Adrenal gland (tissue), 12 donors: ENCODE data around the gene UBE2J2. TPM values are rescaled to one million over a fixed set of nuclear protein-coding genes. Genes with fewer than 3 reads are reported as not detected.

Source experiments
- DNase-seq, 7 donors: peaks; one replicate each; pipeline ENCODE4 v3.0.0-alpha.2; 2019 to 2020
- H3K27ac ChIP-seq, 5 donors: fragments of 200-600 bp; sonication (generic) in 4 of 5; 1 replicate in 3 of 5; 2 replicates in 2 of 5; pipeline versions ENCODE4 v1.5.1 to v1.8.0; 2016 to 2020; ENCODE audit warnings: mild to moderate bottlenecking in 1 of 5
- H3K27me3 ChIP-seq: fragments of 200-600 bp; 2 replicates; pipeline ENCODE4 v1.8.0; 2021
- H3K36me3 ChIP-seq, 2 donors: fragments of 200-600 bp; replicated peaks in 1 of 2; 1 replicate in 1 of 2; 2 replicates in 1 of 2; pipeline versions ENCODE4 v1.5.1 to v1.8.0; 2018 to 2022
- H3K4me1 ChIP-seq, 2 donors: fragments of 200-600 bp; replicated peaks in 1 of 2; 1 replicate in 1 of 2; 2 replicates in 1 of 2; pipeline versions ENCODE4 v1.5.1 to v1.8.0; 2018 to 2021
- H3K4me3 ChIP-seq, 4 donors: fragments of 200-600 bp; sonication (generic) in 3 of 4; one replicate each; pipeline ENCODE4 v1.5.1; 2016 to 2018
- H3K9me3 ChIP-seq, 3 donors: fragments of 200-600 bp; sonication (generic) in 1 of 3; replicated peaks in 1 of 3; 1 replicate in 2 of 3; 2 replicates in 1 of 3; pipeline versions ENCODE4 v1.5.1 to v1.8.0; 2016 to 2021
- POLR2A ChIP-seq, 2 donors: fragments of 450-650 bp; IDR thresholded peaks; one replicate each; pipeline ENCODE4 v1.6.1; 2017; ENCODE audit warnings: antibody characterized with exemption in 2 of 2, mild to moderate bottlenecking in 2 of 2, moderate library complexity in 1 of 2
- WGBS, 4 donors: extraction: QIAGEN DNeasy Blood & Tissue Kit in 2 of 4; methylation state at CpG; one replicate each; pipeline versions ENCODE4 v1.1.5 to v1.1.7; 2013 to 2017; 5-methylcytosine and 5-hydroxymethylcytosine counted together
- intact Hi-C, 2 donors: fragments of 100-400 bp; cut with DNase I; formaldehyde crosslinking; loops; one replicate each; pipeline versions ENCODE4 v1.14.1 to v1.15.0; 2022 to 2023
- polyA plus RNA-seq, 3 donors: library from polyadenylated mRNA; stranded (reverse); fragments of 200-250 nt in 2 of 3; fragments of 350-450 nt in 1 of 3; fragmentation: Illumina TruSeq in 1 of 3; extraction: RNeasy Lipid Tissue Mini Kit (QIAGEN cat#74804) in 1 of 3; gene quantifications; one replicate each; pipeline ENCODE4 v1.2.3, GENCODE V29; 2013 to 2014
- total RNA-seq, 9 donors: library from RNA; depleted of rRNA in 4 of 9; stranded (reverse); fragments of >200 nt in 4 of 9; fragments of 120-200 nt in 1 of 9; fragmentation: NEBNext Ultra II Directional in 1 of 9; extraction: Animal tissue kit (Norgen Biotek cat#: 25700) in 1 of 9; gene quantifications; one replicate each; pipeline versions ENCODE4 v1.1.0 to v1.2.4, GENCODE V29; 2013 to 2023
- TF ChIP-seq, protein P1 (sequence below), 6 experiments: fragments of 450-650 bp in 4 of 6; fragments of 200-600 bp in 2 of 6; sonication (generic) in 1 of 6; IDR thresholded peaks; 1 replicate in 5 of 6; 2 replicates in 1 of 6; pipeline versions ENCODE4 v1.5.1 to v1.8.0; 2016 to 2021; ENCODE audit warnings: antibody characterized with exemption in 6 of 6, mild to moderate bottlenecking in 2 of 6, moderate library complexity in 1 of 6
- donor health status: healthy with polysubstance abuse.
- donor health status: Bipolar disorder and iron deficiency.
- donor health status: DM: yes; HTN: yes; CAD: no.
- donor health status: DM: no; HTN: no; CAD: no.
- donor health status: DM: no; HTN: no; CAD: no.
- donor health status: DM: yes; HTN: yes; CAD: no.

UBE2J2 gene
- total and polyA plus RNA-seq, 12 donors = 30.1 to 74.4 (median 49.8) TPM

GRCh38 chr1:1225913-1226312, 47.7 kb downstream of the UBE2J2 start:
- H3K27ac ChIP-seq = no peak overlapping the region
- DNase-seq = no peak
- H3K36me3 ChIP-seq = peaks cover 0 to 67% of the 10 kb centered on the region in 2 donors
- no peaks in the 10 kb centered on the region for H3K9me3 ChIP-seq
- peaks cover 16 to 23% of the 10 kb centered on the region in 2 donors for H3K4me1 ChIP-seq
- no peak overlapping the region for H3K4me3 ChIP-seq
- intact Hi-C loops = no loop called here
- 87 to 94% (median 90%) methylated on average over 18 of the region's 18 CpGs for WGBS, 4 donors
- no peaks in the 10 kb centered on the region for H3K27me3 ChIP-seq
- TF ChIP-seq, protein P1, sequence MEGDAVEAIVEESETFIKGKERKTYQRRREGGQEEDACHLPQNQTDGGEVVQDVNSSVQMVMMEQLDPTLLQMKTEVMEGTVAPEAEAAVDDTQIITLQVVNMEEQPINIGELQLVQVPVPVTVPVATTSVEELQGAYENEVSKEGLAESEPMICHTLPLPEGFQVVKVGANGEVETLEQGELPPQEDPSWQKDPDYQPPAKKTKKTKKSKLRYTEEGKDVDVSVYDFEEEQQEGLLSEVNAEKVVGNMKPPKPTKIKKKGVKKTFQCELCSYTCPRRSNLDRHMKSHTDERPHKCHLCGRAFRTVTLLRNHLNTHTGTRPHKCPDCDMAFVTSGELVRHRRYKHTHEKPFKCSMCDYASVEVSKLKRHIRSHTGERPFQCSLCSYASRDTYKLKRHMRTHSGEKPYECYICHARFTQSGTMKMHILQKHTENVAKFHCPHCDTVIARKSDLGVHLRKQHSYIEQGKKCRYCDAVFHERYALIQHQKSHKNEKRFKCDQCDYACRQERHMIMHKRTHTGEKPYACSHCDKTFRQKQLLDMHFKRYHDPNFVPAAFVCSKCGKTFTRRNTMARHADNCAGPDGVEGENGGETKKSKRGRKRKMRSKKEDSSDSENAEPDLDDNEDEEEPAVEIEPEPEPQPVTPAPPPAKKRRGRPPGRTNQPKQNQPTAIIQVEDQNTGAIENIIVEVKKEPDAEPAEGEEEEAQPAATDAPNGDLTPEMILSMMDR (IDR thresholded peaks at IDR 0.05) = no peak

DNA sequence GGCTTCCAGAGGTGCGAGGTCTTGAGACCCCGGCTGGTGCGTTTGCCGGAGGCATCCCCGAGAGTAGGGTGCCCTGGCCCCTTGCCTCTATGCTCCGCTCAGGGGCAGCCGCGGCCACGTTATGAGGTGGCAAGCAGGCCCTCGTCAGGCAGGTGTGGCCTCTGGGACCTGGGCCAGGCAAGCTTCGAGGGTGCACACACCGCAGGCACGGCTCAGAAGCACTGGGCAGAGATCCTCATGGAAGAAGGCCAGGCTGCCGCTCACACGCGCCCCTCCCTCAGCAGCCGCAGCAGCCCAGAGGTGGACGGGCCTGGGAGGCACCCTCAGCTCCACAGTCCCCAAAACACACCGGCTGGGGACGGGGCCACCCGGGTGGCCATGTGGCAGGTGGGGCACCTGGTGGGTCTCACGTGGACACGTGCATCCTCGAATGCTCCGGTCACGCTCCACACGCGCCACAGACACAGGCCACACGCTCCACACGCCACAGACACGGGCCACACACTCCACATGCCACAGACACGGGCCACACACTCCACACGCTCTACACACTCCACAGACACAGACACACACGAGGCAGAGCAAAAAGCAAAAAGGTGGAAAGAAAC, 48.3 kb downstream of the UBE2J2 start:
- Histone ChIP-seq H3K4me3 (no peak overlapping the region), H3K4me1 (peaks cover 12 to 20% of the 10 kb centered on the region in 2 donors), H3K27ac (no peak overlapping the region), H3K27me3 (no peaks in the 10 kb centered on the region), H3K36me3 (peaks cover 0 to 73% of the 10 kb centered on the region in 2 donors), H3K9me3 (no peaks in the 10 kb centered on the region)
- WGBS, 4 donors = 91 to 98% (median 92%) methylated on average over 16 to 34 of the region's 34 CpGs
- DNase-seq = no peak
- TF ChIP-seq, protein P1 (IDR thresholded peaks at IDR 0.05) = no peak
- no peak for TF ChIP-seq POLR2A (IDR thresholded peaks at IDR 0.05)
- intact Hi-C loops = no loop called here

- no peaks in the 10 kb centered on the region for H3K27me3 ChIP-seq
- WGBS, 4 donors = 90 to 95% (median 92%) methylated on average over 9 to 21 of the region's 21 CpGs
Measured at GRCh38 chr1:1223891-1224290, 49.8 kb downstream of the UBE2J2 start.

GRCh38 chr1:1223321-1223720, 50.3 kb downstream of the UBE2J2 start:
- Histone ChIP-seq H3K36me3 (peaks cover 0 to 79% of the 10 kb centered on the region in 2 donors), H3K4me1 (peaks cover 4 to 8% of the 10 kb centered on the region in 2 donors), H3K27me3 (no peaks in the 10 kb centered on the region), H3K27ac (no peak overlapping the region), H3K4me3 (no peak overlapping the region), H3K9me3 (no peaks in the 10 kb centered on the region)
- 93 to 97% (median 96%) methylated on average over 7 to 15 of the region's 15 CpGs for WGBS, 4 donors
- TF ChIP-seq POLR2A (IDR thresholded peaks at IDR 0.05) = no peak
- TF ChIP-seq, protein P1 (IDR thresholded peaks at IDR 0.05) = no peak
- intact Hi-C loops = no loop called here
- DNase-seq = no peak

More at GRCh38 chr1:1223891-1224290, 49.8 kb downstream of the UBE2J2 start:
- H3K9me3 ChIP-seq = no peaks in the 10 kb centered on the region
- peaks cover 0 to 80% of the 10 kb centered on the region in 2 donors for H3K36me3 ChIP-seq
- H3K4me3 ChIP-seq = no peak overlapping the region
- H3K27ac ChIP-seq = no peak overlapping the region
- H3K4me1 ChIP-seq = peaks cover 4 to 8% of the 10 kb centered on the region in 2 donors
- DNase-seq = no peak
- intact Hi-C loops = no loop called here
- no peak for TF ChIP-seq POLR2A (IDR thresholded peaks at IDR 0.05)
- TF ChIP-seq, protein P1 (IDR thresholded peaks at IDR 0.05) = no peak
